ENCODE measurements around the gene SLC39A1. TPM values are rescaled to one million over a fixed set of nuclear protein-coding genes. Genes with fewer than 3 reads are reported as not detected.
"Not testable (repeated sequence)": the region's sequence is repeated elsewhere in the genome, so short reads cannot be mapped to it uniquely, and the experiment has no call there.

The SLC39A1 gene, protein sequence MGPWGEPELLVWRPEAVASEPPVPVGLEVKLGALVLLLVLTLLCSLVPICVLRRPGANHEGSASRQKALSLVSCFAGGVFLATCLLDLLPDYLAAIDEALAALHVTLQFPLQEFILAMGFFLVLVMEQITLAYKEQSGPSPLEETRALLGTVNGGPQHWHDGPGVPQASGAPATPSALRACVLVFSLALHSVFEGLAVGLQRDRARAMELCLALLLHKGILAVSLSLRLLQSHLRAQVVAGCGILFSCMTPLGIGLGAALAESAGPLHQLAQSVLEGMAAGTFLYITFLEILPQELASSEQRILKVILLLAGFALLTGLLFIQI
- total RNA-seq, result 10 to 100 TPM; 40.3 to 42.2 TPM

DNA sequence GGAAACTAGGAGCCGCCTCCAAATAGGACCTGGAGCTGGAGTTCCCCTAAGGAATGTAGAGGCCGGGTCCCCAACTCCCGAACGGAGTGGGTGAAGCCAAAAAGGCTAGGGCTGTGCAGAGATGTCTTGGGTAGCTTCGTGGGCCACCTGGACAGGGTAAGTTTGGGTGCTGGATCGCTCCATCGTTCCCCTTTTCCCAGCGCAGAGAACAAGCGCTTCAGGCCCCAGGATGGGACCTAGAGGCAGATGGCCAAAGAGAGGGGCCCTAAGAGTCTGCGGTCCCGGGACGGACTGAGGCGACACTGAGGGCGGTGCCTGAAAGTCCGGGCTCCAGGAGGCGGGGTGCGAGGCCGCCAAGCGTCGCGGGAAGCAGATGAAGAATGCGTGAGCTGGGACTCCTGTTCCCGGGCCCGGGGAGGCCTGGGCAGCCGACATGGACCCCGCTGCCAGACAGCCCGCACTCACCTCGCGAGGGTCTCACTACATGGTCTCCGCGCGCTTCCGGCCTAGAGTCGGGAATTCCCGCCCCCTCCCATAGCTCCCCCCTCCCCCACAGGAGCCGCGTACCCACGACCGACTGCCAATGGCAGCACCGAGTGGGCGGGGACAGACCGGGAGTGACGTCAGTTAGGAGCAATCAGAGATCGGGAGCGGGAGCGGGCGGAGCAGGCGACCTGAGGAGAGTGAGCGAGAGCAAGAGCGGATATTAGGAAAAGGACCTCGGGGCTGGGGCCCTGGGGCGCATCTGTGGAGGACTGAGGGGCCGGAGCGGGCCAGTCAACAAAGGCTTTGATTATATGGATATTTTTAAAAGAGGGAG, at the start of gene SLC39A1:
SLC39A1 (minus strand) TSS at position 508 of the 820 bp plus-strand sequence. CDS start 822 bp downstream, outside the sequence.
- ChIA-PET CTCF (interaction anchor here (1.4 to 6.7 kb wide), 4 partner anchors 11 to 23 kb away, joined by 3 to 37 read pairs (median 13); partner anchors contain the start of genes DENND4B, JTB and RAB13), POLR2A (interaction anchor here (0.8 to 7.4 kb wide), 10 partner anchors 10 to 283 kb away, joined by 3 to 138 read pairs (median 5); partner anchors contain the start of genes DENND4B, GATAD2B, JTB and RAB13)
- intact Hi-C loops (cut with micrococcal nuclease), result no loop called here
- peak within 1 kb of the TSS; percentile 92 for H3K27ac Mint-ChIP-seq
- H3K36me3 Mint-ChIP-seq (ENCODE audit: low read depth), result peaks cover 22% of the 10 kb centered on the region
- peak; percentile 56 for ATAC-seq
- TF ChIP-seq CTCF (IDR thresholded peaks at IDR 0.05), result no peak
- H3K27me3 Mint-ChIP-seq, result no peaks in the 10 kb centered on the region
- H3K4me3 Mint-ChIP-seq, result peak within 1 kb of the TSS; percentile 78
- peaks cover 48% of the 10 kb centered on the region for H3K4me1 Mint-ChIP-seq (ENCODE audit: low read depth)
- DNase-seq, result peak; percentile 97
- no peaks in the 10 kb centered on the region for H3K9me3 Mint-ChIP-seq

DNA sequence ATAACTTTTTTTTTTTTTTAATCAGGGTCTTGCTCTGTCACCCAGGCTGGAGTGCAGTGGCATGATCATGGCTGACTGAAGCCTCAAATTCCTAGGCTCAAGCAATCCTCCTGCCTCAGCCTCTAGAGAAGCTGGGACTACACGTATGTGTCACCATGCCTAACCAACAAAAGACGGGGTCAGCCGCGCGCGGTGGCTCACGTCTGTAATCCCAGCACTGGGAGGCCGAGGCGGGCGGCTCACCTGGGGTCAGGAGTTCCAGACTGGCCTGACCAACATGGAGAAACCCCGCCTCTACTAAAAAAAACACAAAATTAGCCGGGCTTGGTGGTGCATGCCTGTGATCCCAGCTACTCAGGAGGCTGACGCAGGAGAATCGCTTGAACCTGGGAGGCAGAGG, 49.2 kb upstream of the SLC39A1 start:
- ATAC-seq; DNase-seq; CTCF ChIA-PET; H3K4me1 Mint-ChIP-seq (ENCODE audit: low read depth); H3K9me3 Mint-ChIP-seq; intact Hi-C loops (cut with micrococcal nuclease); H3K4me3 Mint-ChIP-seq; H3K27me3 Mint-ChIP-seq; H3K36me3 Mint-ChIP-seq (ENCODE audit: low read depth); H3K27ac Mint-ChIP-seq: not testable (repeated sequence)
- POLR2A ChIA-PET, result interaction anchor here (1.0 kb wide), 1 partner anchor 18 kb away, joined by 3 read pairs; no protein-coding TSS in a partner anchor

GRCh38 chr1:154012129-154012528, 48.8 kb upstream of the SLC39A1 start:
- POLR2A ChIA-PET, result interaction anchor here (1.0 kb wide), 1 partner anchor 18 kb away, joined by 3 read pairs; no protein-coding TSS in a partner anchor
- CTCF ChIA-PET, result no interaction called here
- ATAC-seq, result no peak

GRCh38 chr1:154006136-154006535, 42.8 kb upstream of the SLC39A1 start:
- ChIA-PET POLR2A (no interaction called here), CTCF (no interaction called here)
- intact Hi-C loops (cut with micrococcal nuclease), result no loop called here
- Mint-ChIP-seq H3K27me3 (no peaks in the 10 kb centered on the region), H3K27ac (no peak overlapping the region), H3K36me3 (ENCODE audit: low read depth) (no peaks in the 10 kb centered on the region), H3K4me3 (no peak overlapping the region), H3K4me1 (ENCODE audit: low read depth) (no peaks in the 10 kb centered on the region), H3K9me3 (no peaks in the 10 kb centered on the region)
- ATAC-seq (no peak), DNase-seq (no peak)
- no peak for TF ChIP-seq CTCF (IDR thresholded peaks at IDR 0.05)

More at GRCh38 chr1:154012129-154012528, 48.8 kb upstream of the SLC39A1 start:
- H3K36me3 Mint-ChIP-seq (ENCODE audit: low read depth), result no peaks in the 10 kb centered on the region
- H3K4me1 Mint-ChIP-seq (ENCODE audit: low read depth), result no peaks in the 10 kb centered on the region
- no peaks in the 10 kb centered on the region for H3K27me3 Mint-ChIP-seq
- no peak for DNase-seq
- no peak overlapping the region for H3K27ac Mint-ChIP-seq
- intact Hi-C loops (cut with micrococcal nuclease), result no loop called here
- TF ChIP-seq CTCF (IDR thresholded peaks at IDR 0.05), result no peak
- no peak overlapping the region for H3K4me3 Mint-ChIP-seq
- no peaks in the 10 kb centered on the region for H3K9me3 Mint-ChIP-seq

DNA sequence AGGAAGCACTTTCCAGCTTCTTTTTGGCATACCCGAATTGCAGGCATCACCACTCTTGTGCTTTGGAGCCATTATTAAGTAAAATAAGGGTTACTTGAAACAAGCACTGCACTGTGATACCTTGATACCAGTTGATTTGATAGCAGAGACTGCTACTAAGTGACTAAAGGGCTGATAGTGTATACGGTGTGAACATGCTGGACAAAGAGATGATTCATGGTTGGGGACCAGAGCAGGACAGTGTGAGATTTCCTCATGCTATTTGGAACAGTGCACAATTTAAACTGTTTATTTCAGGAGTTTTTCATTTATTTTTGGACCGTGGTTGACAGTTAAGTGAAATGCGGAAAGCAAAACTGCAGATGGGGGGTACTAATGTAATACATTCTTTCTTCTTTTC, 37.1 kb upstream of the SLC39A1 start:
- no peak overlapping the region for H3K27ac Mint-ChIP-seq
- H3K4me1 Mint-ChIP-seq (ENCODE audit: low read depth), result peaks cover 2% of the 10 kb centered on the region
- H3K27me3 Mint-ChIP-seq, result no peaks in the 10 kb centered on the region
- POLR2A ChIA-PET, result interaction anchor here (1.1 to 3.4 kb wide), 2 partner anchors 7 to 225 kb away, joined by 3 to 24 read pairs; partner anchors contain the start of gene SLC27A3
- CTCF ChIA-PET, result interaction anchor here (3.6 kb wide), 1 partner anchor 14 kb away, joined by 12 read pairs; the partner anchor contains the start of gene RAB13
- ATAC-seq, result no peak
- intact Hi-C loops (cut with micrococcal nuclease), result no loop called here
- H3K4me3 Mint-ChIP-seq, result no peak overlapping the region
- DNase-seq, result no peak
- H3K36me3 Mint-ChIP-seq (ENCODE audit: low read depth), result peaks cover 6% of the 10 kb centered on the region
- peaks cover under 1% of the 10 kb centered on the region for H3K9me3 Mint-ChIP-seq
- TF ChIP-seq CTCF (IDR thresholded peaks at IDR 0.05), result no peak

GRCh38 chr1:153996882-153997281, 33.5 kb upstream of the SLC39A1 start:
- H3K9me3 Mint-ChIP-seq; POLR2A ChIA-PET; H3K4me3 Mint-ChIP-seq; H3K27ac Mint-ChIP-seq; H3K27me3 Mint-ChIP-seq; ATAC-seq; DNase-seq; H3K4me1 Mint-ChIP-seq (ENCODE audit: low read depth): not testable (repeated sequence)
- peaks cover 37% of the 10 kb centered on the region for H3K36me3 Mint-ChIP-seq (ENCODE audit: low read depth)
- CTCF ChIA-PET, result interaction anchor here (1.9 kb wide), 1 partner anchor 10 kb away, joined by 9 read pairs; the partner anchor contains the start of gene RAB13
- intact Hi-C loops (cut with micrococcal nuclease), result loop anchor here (10.0 kb wide), 2 partner anchors 158 to 268 kb away; partner anchors contain the start of gene NUP210L
